Natural killer cell treated with Interleukin-12 subunit alpha and Interleukin-12 subunit beta and Interleukin-15 and Interleukin-18, amount 100 ng/mL, for 72 hours (primary cell): Measurements from ENCODE around the gene PCK2. TPM values are rescaled to one million over a fixed set of nuclear protein-coding genes. Genes with fewer than 3 reads are reported as not detected.

ENCODE experiments used
- ATAC-seq, 2 donors: fragments of 150-1000 bp; cut with Tn5 transposase in 1 of 2; sonication (Bioruptor Pico), chemical (Tn5 transposase) in 1 of 2; 2 replicates each; pipeline ENCODE4 v1.10.0; 2021
- DNase-seq: peaks from one replicate; pipeline ENCODE4 v3.0.0; 2022; ENCODE audit warnings: low spot score
- H3K27ac Mint-ChIP-seq, 2 donors: 1 replicate in 1 of 2; 2 replicates in 1 of 2; pipeline ENCODE4 v1.8.0; 2022; ENCODE audit warnings: mixed read lengths in 2 of 2, mild to moderate bottlenecking in 1 of 2, moderate library complexity in 1 of 2
- H3K27me3 Mint-ChIP-seq, 2 donors: 1 replicate in 1 of 2; 2 replicates in 1 of 2; pipeline ENCODE4 v1.8.0; 2022; ENCODE audit warnings: mixed read lengths in 2 of 2
- H3K36me3 Mint-ChIP-seq: one replicate; pipeline ENCODE4 v1.8.0; 2022; ENCODE audit warnings: mixed read lengths
- H3K4me1 Mint-ChIP-seq, 2 donors: 1 replicate in 1 of 2; 2 replicates in 1 of 2; pipeline ENCODE4 v1.8.0; 2022; ENCODE audit warnings: low read depth in 2 of 2, mixed read lengths in 2 of 2, mild to moderate bottlenecking in 1 of 2
- H3K4me3 Mint-ChIP-seq: one replicate; pipeline ENCODE4 v1.8.0; 2022; ENCODE audit warnings: mixed read lengths
- H3K9me3 Mint-ChIP-seq: 2 replicates; pipeline ENCODE4 v1.8.0; 2022; ENCODE audit warnings: mixed read lengths
- total RNA-seq, 2 donors: library from RNA; stranded (reverse); gene quantifications; one replicate each; pipeline ENCODE4 v1.2.3, GENCODE V29; 2022

Gene PCK2
- total RNA-seq, 2 donors from 2014 or later, result 30.4 to 68.3 TPM

DNA sequence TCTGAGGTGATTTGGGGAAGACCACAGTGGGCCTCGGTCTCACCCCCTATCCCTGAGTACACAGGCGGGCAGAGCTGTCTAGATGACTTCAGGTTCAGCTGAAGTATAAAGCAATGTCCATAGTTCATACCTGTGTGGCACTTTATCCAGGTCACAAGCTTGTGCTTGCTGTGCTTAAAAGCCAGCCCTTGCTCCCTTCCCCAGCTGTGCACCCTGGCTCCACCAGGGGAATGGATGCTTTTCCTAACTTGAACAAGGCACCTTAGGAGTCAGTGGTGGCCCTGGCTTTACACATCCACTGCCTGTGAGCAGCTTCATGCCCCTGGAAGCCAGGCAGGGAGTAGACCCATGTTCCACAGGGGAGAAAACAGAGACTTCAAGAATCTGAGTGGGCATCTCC lies 36.8 kb upstream of the PCK2 start:
- Mint-ChIP-seq H3K4me1 (peaks cover 12 to 23% of the 10 kb centered on the region in 2 donors), H3K27me3 (no peaks in the 10 kb centered on the region), H3K4me3 (no peak overlapping the region), H3K36me3 (no peaks in the 10 kb centered on the region), H3K9me3 (no peaks in the 10 kb centered on the region), H3K27ac (no peak overlapping the region)
- ATAC-seq (no peak), DNase-seq (no peak)

DNA sequence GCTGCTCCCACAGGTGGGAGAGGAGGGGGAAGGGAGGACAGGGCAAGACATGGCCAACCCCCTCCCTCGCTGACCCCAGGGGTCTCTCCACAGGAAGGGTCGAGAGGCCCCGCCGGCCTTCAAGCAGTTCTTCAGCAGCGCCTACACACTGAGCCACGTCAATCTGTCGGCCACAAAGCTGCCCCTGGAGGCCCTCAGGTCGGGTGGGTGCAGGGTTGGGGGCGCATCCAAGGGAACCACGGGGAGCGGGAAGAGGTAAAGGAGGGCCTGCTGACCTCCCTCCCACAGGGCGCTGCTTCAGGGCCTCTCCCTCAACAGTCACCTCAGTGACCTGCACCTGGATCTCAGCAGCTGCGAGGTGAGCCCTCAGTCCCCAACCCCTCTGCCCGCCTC lies 36.2 kb upstream of the PCK2 start:
- ATAC-seq (no peak), DNase-seq (no peak)
- no peaks in the 10 kb centered on the region for H3K9me3 Mint-ChIP-seq
- no peaks in the 10 kb centered on the region for H3K27me3 Mint-ChIP-seq
- H3K27ac Mint-ChIP-seq, result no peak overlapping the region
- H3K4me1 Mint-ChIP-seq, result peaks cover 9 to 19% of the 10 kb centered on the region in 2 donors
- H3K4me3 Mint-ChIP-seq, result no peak overlapping the region
- no peaks in the 10 kb centered on the region for H3K36me3 Mint-ChIP-seq

DNA sequence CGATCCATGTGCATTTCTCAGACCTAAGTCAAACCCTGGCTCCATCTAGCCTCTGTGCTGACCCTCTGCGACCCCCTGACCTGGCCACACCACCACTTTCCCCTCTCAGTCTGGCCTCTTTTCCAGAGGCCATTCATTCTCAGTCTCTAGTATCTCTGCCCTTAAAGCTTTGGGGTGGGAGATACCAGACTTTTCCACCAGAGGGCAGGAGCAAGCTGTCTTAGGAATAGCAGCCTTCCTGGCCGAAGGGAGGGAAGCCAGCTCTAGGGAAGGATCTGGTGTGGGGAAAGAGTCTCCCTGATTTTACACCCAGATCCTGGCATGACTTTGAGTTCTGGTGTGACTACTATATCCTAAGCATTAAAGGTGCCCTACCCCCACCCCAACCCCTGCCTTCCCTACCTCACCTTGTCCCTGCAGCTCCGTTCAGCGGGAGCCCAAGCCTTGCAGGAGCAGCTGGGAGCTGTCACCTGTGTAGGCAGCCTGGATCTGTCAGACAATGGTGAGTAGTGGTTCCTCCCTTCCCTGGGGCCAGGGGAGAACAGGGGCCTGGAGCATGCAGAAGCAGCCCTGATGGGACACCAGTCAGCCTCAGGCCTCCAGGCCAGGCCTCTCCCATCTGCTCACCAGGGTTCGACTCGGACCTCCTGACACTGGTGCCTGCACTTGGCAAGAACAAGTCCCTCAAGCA lies 35.7 kb upstream of the PCK2 start:
- peaks cover 4 to 13% of the 10 kb centered on the region in 2 donors for H3K4me1 Mint-ChIP-seq
- H3K36me3 Mint-ChIP-seq, result no peaks in the 10 kb centered on the region
- no peak overlapping the region for H3K4me3 Mint-ChIP-seq
- H3K9me3 Mint-ChIP-seq, result no peaks in the 10 kb centered on the region
- DNase-seq (no peak), ATAC-seq (no peak)
- no peaks in the 10 kb centered on the region for H3K27me3 Mint-ChIP-seq
- no peak overlapping the region for H3K27ac Mint-ChIP-seq

DNA sequence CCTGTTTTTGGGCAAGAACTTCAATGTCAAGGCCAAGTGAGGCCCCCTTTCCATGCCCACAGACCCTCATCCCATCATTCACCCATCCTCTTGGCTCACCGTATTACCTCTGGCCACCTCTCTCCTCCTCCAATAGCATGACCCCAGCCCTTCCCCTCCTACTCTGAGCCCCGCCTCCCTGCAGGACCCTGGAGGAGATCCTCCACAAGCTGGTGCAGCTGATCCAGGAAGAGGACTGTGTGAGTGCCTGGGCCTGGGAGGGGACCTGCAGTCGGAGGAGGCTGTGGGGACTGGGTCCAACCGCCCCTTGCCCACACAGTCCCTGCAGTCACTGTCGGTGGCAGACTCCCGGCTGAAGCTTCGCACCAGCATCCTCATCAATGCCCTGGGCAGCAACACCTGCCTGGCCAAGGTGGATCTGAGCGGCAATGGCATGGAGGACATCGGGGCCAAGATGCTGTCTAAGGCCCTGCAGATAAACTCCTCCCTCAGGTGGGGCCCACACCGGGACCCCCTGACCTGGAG lies 35.1 kb upstream of the PCK2 start:
- Mint-ChIP-seq H3K9me3 (no peaks in the 10 kb centered on the region), H3K4me3 (no peak overlapping the region), H3K4me1 (peaks cover 0 to 9% of the 10 kb centered on the region in 2 donors), H3K36me3 (no peaks in the 10 kb centered on the region), H3K27ac (no peak overlapping the region), H3K27me3 (no peaks in the 10 kb centered on the region)
- ATAC-seq (no peak), DNase-seq (no peak)

DNA sequence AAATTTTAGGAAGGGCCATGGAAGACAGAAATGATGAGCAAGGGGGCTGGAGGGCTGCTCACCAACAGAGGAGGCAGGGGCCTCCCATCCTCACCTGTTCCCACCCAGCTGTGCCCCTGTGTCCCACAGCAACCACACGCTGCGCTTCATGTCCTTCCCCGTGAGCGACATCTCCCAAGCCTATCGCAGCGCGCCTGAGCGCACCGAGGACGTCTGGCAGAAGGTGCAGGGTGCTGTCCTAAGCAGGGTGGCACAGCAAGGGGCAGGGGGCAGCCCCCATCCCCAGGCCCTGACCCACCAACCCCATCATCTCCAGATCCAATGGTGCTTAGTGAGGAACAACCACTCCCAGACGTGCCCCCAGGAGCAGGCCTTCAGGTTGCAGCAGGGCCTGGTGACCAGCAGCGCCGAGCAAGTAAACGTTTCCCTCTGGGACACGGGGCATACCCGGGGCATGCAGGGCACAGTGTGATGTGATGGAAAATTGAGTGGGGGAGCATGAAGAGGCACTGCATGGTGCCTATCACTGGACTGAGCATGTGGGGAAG lies 34.2 kb upstream of the PCK2 start:
- ATAC-seq, result no peak
- Mint-ChIP-seq H3K36me3 (no peaks in the 10 kb centered on the region), H3K27ac (no peak overlapping the region)

DNA sequence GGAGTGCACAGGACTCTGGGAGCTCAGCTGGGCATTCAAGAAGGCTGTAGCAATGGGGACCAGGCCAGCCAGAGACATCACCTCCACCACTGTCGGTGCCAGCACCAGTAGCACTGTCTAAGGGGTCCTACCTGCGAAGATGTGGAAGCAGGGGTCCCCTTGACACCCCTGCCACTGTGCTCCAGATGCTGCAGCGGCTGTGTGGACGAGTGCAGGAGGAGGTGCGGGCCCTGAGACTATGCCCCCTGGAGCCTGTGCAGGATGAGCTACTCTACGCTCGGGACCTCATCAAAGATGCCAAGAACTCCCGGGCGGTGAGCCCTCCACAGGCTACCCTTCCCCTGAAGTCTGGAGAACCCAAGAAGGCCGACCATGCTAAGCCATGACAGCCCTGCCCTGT lies 33.7 kb upstream of the PCK2 start:
- no peak overlapping the region for H3K27ac Mint-ChIP-seq
- H3K4me1 Mint-ChIP-seq, result peaks cover 0 to 6% of the 10 kb centered on the region in 2 donors
- DNase-seq (no peak), ATAC-seq (no peak)
- H3K27me3 Mint-ChIP-seq, result no peaks in the 10 kb centered on the region
- no peak overlapping the region for H3K4me3 Mint-ChIP-seq
- no peaks in the 10 kb centered on the region for H3K36me3 Mint-ChIP-seq
- H3K9me3 Mint-ChIP-seq, result no peaks in the 10 kb centered on the region

More for the DNA sequence above, 34.2 kb upstream of the PCK2 start:
- Mint-ChIP-seq H3K27me3 (no peaks in the 10 kb centered on the region), H3K4me1 (peaks cover 0 to 6% of the 10 kb centered on the region in 2 donors), H3K4me3 (no peak overlapping the region), H3K9me3 (no peaks in the 10 kb centered on the region)
- no peak for DNase-seq

DNA sequence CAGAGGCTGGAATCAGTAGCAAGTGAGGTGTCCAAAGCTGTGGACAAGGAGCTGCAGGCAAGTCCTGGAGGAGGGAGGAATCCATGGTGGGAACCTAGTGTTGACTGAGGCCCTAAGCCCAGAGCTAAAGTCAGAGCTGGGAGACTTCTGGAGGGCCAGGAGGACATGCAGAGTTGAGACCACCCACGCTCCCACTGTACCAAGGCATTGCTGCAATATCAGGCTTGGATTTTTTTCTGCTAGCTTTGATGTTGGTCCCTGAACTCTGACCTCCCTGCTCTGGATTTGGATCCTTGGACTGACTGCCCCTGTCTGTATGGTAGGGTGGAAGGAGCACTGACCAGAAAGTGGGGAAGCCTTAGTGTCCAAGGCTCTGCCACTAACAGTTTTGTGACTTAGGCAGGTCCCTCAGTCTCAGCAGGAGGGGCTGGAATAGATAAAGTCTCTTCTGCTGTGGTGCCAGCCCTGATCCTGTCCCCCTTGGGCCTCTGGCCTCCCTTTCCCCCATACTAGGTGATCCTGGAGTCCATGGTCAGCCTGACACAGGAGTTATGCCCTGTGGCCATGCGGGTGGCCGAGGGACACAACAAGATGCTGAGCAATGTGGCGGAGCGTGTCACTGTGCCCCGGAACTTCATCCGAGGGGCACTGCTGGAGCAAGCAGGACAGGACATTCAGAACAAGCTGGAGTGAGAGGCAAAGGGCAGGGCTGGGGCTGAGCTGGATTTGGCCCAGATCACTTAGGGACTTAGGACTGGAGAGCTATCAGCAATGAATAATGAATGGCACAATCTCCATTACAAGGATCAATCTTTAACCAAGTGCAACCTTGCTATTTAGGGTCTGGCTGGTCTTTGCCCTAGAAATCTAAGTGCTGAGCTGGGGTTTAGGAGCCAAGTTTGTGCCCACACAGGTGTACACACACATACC lies 32.9 kb upstream of the PCK2 start:
- Mint-ChIP-seq H3K27ac (no peak overlapping the region), H3K9me3 (no peaks in the 10 kb centered on the region), H3K36me3 (no peaks in the 10 kb centered on the region), H3K4me3 (no peak overlapping the region), H3K4me1 (peaks cover 0 to 6% of the 10 kb centered on the region in 2 donors), H3K27me3 (no peaks in the 10 kb centered on the region)
- DNase-seq (no peak), ATAC-seq (no peak)

DNA sequence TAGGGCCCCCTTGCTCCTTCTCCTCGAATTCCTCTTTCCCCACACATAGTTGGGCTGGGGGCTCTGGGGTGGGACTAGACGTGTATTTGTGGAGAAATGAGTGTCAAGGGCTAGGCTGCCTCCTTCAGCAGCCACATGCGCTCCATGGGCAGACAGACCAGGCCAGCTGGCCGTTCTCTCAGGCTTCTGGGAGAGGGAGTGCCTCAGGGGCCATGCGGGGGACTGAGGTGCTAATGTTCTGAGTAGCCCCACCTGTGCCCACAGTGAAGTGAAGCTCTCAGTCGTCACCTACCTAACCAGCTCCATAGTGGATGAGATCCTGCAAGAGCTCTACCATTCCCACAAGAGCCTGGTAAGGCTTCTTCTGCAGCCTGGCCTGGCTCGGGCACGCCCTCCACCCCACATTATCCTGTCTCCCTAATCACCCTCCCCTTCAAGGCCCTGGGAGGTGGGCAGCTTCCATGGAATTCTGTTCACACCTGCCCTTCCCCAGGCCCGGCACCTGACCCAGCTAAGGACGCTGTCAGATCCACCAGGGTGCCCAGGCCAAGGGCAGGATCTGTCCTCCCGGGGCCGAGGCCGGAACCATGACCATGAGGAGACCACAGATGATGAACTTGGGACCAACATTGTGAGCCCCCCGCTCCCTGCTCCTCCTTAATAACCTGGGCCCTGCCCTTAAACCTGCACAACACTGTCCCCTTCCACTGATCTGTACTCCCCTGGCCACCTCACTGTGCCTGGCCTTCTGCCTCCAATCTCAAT lies 31.7 kb upstream of the PCK2 start:
- no peaks in the 10 kb centered on the region for H3K27me3 Mint-ChIP-seq
- DNase-seq (no peak), ATAC-seq (no peak)
- no peaks in the 10 kb centered on the region for H3K9me3 Mint-ChIP-seq
- H3K4me3 Mint-ChIP-seq, result no peak overlapping the region
- peaks cover 0 to 3% of the 10 kb centered on the region in 2 donors for H3K4me1 Mint-ChIP-seq
- peak overlapping the region in 1 of 2 donors; percentile 18 for H3K27ac Mint-ChIP-seq
- no peaks in the 10 kb centered on the region for H3K36me3 Mint-ChIP-seq

DNA sequence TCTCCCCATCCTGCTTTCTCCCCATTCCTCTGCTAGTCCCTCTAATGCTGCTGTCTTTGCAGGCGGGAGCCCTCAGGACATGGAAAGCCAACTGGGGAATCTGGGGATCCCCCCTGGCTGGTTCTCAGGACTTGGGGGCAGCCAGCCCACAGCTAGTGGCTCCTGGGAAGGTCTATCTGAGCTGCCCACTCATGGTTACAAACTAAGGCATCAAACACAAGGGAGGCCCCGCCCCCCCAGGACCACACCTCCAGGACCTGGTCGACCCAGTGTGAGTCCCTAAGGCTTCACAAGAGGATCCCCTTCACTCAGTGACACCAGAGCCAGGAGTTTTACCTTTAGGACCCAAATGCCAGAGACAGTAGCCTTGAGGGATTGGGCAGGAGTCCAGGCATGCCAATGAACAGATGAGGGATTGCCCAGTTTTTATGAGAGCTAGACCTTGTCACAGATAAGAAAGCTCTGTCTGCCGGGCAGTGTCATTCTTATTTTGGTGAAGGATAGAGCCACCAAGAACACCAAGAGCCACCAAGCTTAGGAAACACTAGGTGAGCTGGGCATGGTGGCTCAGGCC lies 30.8 kb upstream of the PCK2 start:
- DNase-seq, result no peak
- ATAC-seq, result no peak
- Mint-ChIP-seq H3K4me1 (no peaks in the 10 kb centered on the region), H3K36me3 (no peaks in the 10 kb centered on the region), H3K27ac (peak overlapping the region in 1 of 2 donors; percentile 18), H3K9me3 (no peaks in the 10 kb centered on the region), H3K27me3 (no peaks in the 10 kb centered on the region), H3K4me3 (no peak overlapping the region)

DNA sequence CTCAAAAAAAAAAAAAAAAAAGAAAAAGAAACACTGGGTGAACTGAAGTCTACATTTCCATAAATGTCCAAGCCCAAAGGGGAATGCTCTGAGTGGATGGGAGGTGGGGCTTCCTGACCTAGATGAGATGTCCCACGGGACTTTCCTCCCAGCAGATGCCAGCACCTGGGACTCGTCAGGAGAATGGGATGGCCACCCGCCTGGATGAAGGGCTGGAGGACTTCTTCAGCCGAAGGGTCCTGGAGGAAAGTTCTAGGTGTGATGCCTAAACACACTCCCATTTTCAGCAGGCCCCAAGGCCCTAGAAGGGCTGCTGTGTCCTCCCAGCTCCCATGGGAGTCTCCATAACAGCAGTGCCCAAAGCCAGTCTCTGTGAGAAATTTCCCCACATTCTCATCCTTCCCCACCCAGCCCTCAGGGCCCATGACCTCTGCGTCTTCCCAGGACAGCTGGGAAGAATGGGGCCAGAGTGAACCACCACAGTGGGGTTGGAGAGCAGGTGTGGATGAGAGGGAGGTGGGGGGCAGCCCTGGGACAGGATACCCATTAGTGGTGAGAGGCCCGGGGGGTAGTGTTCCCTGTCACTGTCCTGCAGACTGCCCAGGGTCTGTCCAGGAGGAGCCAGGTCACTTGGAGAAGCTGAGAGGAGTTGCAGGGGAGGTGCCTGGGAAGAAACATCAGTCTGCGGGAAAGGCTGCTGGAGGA lies 29.9 kb upstream of the PCK2 start:
- Mint-ChIP-seq H3K27me3 (no peaks in the 10 kb centered on the region), H3K27ac (no peak overlapping the region), H3K36me3 (no peaks in the 10 kb centered on the region), H3K9me3 (no peaks in the 10 kb centered on the region), H3K4me1 (no peaks in the 10 kb centered on the region), H3K4me3 (no peak overlapping the region)
- DNase-seq (no peak), ATAC-seq (no peak)

DNA sequence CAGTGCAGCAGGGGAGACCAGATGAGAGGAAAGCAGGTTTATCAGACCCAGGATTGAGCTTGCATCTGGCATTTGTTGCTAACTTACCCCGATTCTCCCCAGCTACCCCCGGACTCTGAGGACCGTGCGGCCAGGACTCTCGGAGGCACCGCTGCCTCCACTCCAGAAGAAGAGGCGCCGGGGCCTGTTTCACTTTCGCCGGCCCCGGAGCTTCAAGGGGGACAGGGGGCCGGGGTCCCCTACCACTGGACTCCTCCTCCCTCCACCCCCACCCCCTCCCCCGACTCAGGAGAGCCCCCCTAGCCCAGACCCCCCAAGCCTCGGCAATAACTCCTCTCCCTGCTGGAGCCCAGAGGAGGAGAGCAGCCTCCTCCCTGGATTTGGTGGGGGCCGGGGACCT lies 29.3 kb upstream of the PCK2 start:
- ATAC-seq, result no peak
- no peak for DNase-seq
- no peaks in the 10 kb centered on the region for H3K27me3 Mint-ChIP-seq
- no peaks in the 10 kb centered on the region for H3K9me3 Mint-ChIP-seq
- no peak overlapping the region for H3K27ac Mint-ChIP-seq
- H3K4me1 Mint-ChIP-seq, result no peaks in the 10 kb centered on the region
- H3K4me3 Mint-ChIP-seq, result no peak overlapping the region
- no peaks in the 10 kb centered on the region for H3K36me3 Mint-ChIP-seq

DNA sequence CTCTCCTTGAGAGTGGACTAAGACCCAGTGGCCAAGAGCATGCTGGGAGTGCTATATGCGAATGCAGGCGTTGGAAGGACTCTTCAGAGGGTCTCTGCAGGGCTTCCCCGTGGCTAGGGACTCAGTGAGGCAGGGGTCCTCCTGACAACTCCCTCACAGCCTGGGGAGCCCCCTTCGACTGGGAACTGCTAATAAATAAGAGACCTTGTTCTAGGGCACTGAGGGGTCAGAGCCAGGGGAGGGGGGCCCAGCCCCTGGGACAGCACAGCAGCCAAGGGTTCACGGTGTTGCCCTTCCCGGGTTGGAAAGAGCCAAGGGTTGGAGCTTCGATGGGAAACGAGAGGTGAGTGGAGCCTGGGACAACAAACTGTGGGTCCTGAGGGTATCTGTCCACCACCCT lies 28.7 kb upstream of the PCK2 start:
- Mint-ChIP-seq H3K4me3 (no peak overlapping the region), H3K27ac (no peak overlapping the region), H3K36me3 (no peaks in the 10 kb centered on the region), H3K9me3 (no peaks in the 10 kb centered on the region), H3K4me1 (peaks cover 0 to under 1% of the 10 kb centered on the region in 2 donors), H3K27me3 (no peaks in the 10 kb centered on the region)
- no peak for ATAC-seq
- DNase-seq, result no peak
